T-helper 2 cell (primary cell): ENCODE data around the gene PHLDA2.

ENCODE experiments used
- DNase-seq, 5 experiments: peaks; one replicate each; pipeline versions ENCODE4 v3.0.0 to v3.0.0-alpha.2; 2012 to 2022
- total RNA-seq, 2 donors: gene quantifications; one replicate each; lab custom pipeline; 2026; lab: John Stamatoyannopoulos, UW

Gene PHLDA2
- total RNA-seq = 1.6 to 2.1 reads per million in 2 donors

GRCh38 chr11:2928605-2929530, at the start of gene PHLDA2:
TSS of gene PHLDA2 (minus strand) at chr11:2929420. CDS start at chr11:2929364, 56 bp downstream.
- peak in 4 of 5 experiments; percentile 43 to 76 (median 54) for DNase-seq

- DNase-seq = no peak
Observed at GRCh38 chr11:2977113-2977512, 47.9 kb upstream of the PHLDA2 start.

- DNase-seq = no peak
Observed at GRCh38 chr11:2976294-2977063, 47.3 kb upstream of the PHLDA2 start.

- peak in 3 of 5 experiments; percentile 12 to 68 (median 35) for DNase-seq
Observed at GRCh38 chr11:2975594-2975993, 46.4 kb upstream of the PHLDA2 start.

- DNase-seq = no peak
Observed at GRCh38 chr11:2974272-2974671, 45.1 kb upstream of the PHLDA2 start.

GRCh38 chr11:2968341-2968900, 39.2 kb upstream of the PHLDA2 start:
- no peak for DNase-seq

- no peak for DNase-seq
Observed at GRCh38 chr11:2964782-2965181, 35.6 kb upstream of the PHLDA2 start.

GRCh38 chr11:2963761-2964160, 34.5 kb upstream of the PHLDA2 start:
- no peak for DNase-seq

GRCh38 chr11:2963112-2963754, 34.0 kb upstream of the PHLDA2 start:
- no peak for DNase-seq

GRCh38 chr11:2961080-2961479, 31.9 kb upstream of the PHLDA2 start:
- no peak for DNase-seq

GRCh38 chr11:2960139-2960538, 30.9 kb upstream of the PHLDA2 start:
- DNase-seq = no peak

- no peak for DNase-seq
Observed at GRCh38 chr11:2958251-2958650, 29.0 kb upstream of the PHLDA2 start.

- no peak for DNase-seq
Observed at GRCh38 chr11:2955906-2956476, 26.8 kb upstream of the PHLDA2 start.

GRCh38 chr11:2954263-2954662, 25.0 kb upstream of the PHLDA2 start:
- DNase-seq = no peak

- no peak for DNase-seq
Observed at GRCh38 chr11:2952290-2952689, 23.1 kb upstream of the PHLDA2 start.

GRCh38 chr11:2951231-2952110, 22.3 kb upstream of the PHLDA2 start:
- DNase-seq = no peak

- DNase-seq = no peak
Observed at GRCh38 chr11:2950825-2951224, 21.6 kb upstream of the PHLDA2 start.

- no peak for DNase-seq
Observed at GRCh38 chr11:2949920-2950319, 20.7 kb upstream of the PHLDA2 start.

GRCh38 chr11:2947744-2948143, 18.5 kb upstream of the PHLDA2 start:
- DNase-seq = no peak

GRCh38 chr11:2945757-2946287, 16.6 kb upstream of the PHLDA2 start:
- DNase-seq = no peak
